Measurements from ENCODE around the gene CSNK1D.
A peak's percentile ranks its signal among the peaks of the same experiment; 100 is the strongest.

Gene CSNK1D

DNA sequence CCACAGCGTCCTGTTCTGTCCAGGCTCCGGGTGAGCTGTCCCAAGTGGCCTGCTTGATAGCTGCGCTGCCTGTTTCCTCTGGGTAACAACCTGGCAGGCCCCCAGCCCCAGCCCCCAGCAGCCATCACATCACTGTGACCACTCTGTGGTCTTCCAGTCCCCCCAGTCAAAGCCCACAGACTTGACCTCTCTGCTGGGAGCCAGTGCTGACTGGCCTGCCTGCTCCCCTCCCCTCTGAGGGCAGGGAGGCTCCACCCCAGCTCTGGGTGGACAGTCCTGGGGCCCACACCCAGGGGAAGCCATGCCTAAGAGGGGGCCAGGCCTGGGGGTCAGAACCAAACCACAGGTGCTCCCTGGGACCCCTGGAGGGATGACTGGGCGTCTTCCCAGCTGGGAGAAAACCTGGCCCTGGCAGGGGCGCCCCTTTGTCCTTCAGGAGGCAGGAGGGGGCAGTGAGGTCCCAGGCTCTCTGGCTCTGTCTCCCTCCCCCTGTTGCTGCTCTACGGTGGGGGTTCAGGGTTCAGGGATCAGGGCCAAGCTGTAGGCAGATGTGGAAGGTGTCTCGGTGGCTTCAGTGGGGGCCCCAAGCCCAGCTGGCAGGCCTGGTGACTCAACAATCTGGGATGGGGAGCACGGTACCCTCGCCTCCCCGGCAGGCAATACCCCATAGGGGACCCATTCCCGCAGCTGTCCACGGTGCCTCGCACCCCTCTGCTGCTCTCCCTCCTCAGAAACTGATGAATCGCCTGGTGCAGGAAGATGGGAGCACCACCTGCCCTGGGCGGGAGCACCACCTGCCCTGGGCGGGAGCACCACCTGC is 46.5 kb downstream of the CSNK1D start:
- DNase-seq = no peak

DNA sequence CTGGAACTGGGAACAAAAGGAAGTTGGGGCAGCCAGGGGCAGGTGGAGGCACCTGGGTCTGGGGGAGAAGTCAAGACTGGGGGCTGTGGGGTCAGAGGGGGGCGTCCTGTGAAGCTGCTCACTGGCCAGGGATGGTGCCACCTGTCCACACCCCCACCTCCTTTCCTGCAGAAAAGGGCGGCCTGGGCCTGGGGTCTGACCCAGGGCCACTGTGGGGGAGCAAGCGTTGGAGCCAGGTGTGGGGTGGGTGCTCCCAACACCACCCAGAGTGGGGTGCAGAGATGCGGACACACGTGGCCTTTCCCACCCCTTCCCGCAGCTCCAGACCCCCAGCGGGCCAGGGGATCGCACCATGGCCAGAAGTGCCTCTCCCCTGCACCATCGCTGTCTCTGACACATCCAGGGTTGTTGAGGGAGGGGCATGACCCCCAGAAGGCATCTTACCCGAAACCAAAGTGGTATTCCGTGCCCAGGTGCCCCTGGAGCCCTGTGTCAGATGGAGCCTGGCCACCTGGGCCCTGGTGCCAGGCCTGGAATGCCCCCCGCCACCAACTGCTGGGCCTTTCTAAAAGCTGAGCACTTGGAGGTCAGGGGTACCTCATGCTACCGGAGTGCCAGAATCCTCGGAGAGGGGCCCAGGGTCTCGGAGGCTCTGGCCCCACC is 47.2 kb downstream of the CSNK1D start:
- no peak for DNase-seq

DNA sequence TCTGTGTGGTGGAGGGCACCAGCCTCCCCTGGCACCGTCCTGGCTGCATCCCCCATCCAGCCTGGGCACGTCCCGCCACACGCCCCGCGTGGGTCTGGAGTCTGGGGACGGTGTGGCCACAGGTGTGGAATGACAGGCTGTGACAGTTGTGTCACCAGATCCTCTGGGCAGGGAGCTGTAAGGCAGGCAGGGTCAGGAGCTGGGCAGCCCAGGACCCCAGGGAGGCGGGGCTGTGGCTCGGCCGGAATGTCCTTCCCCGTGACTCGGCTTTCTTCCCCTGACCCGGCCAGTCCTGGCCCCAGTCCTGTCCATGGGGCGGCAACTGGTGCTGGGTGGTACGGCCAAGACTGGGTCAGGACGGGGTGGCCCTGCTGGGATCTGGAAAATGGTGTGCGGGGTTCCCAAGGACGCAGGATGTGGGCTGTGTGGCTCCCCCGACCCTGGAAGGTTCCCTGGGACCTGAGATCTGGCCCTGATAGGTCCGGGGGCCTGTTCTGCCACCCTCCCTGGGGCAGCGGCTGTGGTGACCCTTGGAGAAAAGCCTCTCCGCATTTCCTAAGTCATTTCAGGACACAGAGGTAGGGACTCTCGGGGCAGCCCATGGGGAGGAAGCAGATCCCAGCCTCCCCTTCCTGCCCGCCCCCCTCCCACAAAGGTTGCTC is 48.0 kb downstream of the CSNK1D start:
- DNase-seq = no peak

DNA sequence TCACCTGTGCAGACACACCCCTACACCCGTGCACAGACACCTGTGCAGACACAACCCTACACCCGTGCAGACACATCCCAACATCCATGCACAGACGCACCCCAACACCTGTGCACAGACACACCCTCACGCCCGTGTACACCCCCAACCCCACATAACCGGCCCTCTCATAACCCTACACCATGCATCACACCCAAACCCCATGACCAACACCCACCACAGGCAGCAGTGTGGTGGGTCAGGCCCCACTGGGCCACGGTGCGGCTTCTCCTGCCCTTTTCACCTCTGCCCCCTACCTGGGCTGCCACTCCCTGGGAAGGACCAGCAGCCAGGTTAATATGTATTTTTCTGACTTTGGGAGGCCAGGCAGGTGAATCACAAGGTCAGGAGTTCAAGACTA is 48.8 kb downstream of the CSNK1D start:
- no peak for DNase-seq

DNA sequence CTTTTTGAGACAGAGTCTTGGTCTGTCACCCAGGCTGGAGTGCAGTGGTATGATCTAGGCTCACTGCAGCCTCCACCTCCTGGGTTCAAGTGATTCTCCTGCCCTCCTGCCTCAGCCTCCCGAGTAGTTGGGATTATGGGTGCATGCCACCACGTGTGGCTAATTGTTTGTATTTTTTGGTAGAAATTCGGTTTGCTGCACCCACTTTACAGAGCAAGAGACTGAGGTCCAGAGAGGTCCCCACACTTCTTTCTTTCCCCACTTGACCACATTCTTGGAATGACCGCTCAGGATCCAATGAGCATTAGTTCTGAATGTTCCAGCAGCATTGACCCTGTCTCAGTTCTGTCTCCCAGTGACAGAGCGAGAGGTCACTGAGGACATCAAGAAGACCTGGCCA is 50.0 kb downstream of the CSNK1D start:
- no peak for DNase-seq

DNA sequence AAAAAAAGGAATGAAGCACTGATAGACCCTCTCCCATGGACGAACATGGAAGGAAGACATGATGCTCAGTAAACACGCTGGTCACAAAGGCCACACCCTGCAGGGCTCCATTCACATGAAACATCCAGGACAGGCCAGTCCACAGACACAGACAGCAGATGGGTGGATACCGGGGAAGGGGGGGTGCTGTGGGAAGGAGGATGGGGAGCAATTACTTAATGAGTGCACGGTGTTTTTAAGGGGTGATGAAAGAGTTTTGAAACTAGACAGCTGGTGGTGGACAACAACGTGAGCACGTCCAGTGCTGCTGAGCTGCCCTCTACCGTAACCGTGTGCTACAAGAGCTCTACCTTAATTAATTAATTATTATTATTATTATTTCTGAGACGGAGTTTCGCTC is 50.7 kb downstream of the CSNK1D start:
- DNase-seq = no peak

DNA sequence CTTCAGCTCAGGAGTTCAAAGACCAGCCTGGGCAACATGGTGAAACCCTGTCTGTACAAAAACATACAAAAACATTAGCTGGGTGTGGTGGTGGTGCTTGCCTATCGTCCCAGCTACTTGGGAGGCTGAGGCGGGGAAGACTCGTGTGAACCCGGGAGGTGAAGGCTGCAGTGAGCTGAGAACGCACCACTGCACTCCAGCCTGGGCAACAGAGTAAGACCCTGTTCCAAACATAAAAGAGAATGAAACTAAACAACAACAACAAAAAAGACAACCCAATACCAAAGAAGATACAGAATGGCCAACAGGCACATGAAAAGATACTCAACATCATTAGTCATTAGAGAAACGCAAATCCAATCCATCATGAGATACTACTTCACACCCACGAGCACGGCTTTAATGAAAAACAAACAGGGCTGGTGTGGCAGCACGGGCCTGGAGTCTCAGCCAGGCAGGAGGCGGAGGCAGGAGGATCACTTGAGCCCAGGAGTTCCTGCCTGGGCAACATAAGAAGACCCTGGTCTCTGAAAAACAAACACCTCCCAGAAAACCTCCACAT is 52.1 kb downstream of the CSNK1D start:
- DNase-seq = no peak

DNA sequence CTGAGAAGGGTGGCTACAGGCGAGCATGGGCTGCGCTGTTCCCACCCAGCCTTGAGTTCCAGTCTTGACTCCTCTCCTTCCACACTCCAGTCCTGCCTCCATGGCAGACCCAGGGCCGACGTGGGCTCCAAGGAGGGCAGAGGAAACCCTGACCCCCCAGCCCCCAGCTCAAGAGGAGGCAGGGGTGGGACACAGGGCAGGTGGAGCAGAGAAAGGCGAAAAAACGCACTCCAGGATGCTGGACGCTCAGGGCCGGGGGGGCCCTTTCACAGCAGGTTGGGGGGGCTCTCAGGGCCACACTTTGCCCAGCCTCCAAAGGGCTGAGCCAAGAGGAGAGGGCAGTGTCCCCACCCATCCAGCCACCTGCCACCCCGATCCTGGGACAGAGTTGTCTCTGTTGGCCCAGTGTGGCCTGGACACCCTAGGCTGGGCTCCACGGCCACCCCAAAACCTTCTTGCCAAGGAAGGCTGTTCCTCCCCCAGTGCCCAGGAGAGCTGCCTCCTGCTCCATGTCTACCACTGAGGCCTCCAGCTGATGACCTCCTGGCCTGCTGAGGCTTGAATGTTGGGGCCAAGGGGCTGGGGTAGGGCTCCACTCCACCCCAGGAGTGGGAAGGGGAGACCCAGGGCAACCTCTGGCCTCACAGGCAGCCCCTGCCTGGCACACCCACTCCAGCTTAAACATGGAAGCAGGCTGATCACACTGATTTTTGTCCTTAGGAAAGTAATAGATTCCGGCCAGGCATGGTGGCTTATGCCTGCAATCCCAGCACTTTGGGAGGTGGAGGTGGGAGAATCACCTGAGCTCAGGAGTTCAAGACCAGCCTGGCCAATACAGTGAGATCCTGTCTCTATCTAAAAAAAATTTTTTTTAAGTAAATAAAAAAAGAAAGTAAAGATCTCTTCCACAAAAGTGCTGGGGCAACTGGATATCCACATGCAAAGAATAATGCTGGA is 53.5 kb downstream of the CSNK1D start:
- DNase-seq = no peak

DNA sequence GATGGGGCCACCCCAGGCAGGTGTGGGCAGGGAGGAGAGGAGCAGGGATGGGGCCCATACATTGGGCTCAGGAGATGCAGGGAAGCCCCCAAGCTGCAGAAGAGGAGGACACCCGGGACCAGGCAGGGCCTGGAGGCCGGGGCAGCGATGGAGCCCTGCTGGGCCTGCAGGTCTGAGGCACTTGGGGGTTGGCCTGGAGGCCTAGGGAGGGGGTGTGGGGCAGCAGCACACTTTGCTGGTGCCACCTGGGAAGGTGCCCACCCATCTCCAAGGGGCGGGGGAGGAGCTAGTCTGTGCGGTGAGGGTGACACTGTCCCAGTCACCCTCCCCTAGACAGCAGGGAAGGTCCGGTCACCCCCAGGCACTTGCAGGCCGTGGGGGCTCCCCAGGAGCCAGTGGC is 54.4 kb downstream of the CSNK1D start:
- DNase-seq = no peak

DNA sequence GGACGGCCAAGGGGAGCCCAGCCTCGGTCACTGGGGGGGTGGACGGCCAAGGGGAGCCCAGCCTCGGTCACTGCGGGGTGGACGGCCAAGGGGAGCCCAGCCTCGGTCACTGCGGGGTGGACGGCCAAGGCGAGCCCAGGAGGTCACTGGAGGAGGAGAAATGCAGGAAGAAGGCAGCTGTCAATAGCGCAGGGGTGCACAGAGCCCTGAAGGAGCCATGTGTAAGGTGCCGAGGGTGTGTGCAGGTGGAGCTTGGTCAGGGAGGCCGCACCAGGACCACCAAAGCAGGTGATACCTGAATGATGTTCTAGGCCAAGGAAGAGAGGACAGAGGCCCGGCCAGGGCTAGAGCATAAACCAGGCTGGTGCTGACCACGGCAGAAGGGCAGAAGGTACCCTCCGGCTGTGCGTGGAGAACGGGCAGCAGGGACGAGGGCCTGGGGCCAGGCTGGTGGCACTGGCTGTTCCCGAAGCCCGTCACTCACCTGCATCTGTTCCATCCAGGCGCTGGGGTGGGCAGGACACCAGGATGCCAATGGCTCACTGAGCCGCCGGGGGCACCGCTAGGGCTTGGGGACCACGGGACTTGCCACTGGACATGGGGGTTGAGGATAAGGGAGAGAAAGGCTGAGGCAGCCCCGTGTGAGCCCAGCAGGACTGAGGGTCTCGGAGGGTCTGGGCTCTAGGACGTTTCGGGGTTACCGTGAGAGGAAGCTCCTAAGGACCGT is 55.0 kb downstream of the CSNK1D start:
- no peak for DNase-seq

DNA sequence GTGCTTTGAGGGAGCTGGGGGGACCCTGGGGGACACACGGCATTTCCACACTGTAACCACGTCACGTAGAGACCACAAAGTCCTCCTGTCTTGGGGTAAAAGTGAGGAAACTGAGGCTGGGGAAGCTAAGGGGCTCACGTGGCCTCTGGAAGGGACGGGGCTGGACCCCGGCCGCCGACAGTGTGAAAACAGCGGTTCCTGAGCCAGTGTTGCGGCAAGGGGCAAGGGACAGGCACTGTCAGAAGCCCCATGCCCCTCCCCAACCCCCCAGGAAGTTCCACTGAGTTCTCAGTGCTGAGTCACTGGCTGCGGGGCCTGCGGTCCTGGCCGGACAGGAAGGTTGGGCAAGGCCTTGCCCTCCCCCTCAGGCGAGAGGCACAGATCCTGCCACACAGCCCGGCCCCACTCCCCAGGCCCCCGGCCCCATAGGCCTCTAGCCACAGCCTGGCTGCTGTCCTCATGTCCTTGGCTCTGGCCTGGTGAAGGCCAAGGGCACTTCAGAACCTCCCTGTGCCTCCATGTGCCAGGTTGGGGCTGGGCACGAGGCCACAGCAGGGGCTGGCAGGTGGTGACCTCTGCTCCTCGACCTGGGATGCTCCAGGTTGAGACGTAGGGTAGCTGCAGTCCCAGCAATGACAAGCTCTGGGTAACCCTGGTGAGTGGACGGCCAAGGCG is 55.8 kb downstream of the CSNK1D start:
- peak; percentile 88 for DNase-seq

DNA sequence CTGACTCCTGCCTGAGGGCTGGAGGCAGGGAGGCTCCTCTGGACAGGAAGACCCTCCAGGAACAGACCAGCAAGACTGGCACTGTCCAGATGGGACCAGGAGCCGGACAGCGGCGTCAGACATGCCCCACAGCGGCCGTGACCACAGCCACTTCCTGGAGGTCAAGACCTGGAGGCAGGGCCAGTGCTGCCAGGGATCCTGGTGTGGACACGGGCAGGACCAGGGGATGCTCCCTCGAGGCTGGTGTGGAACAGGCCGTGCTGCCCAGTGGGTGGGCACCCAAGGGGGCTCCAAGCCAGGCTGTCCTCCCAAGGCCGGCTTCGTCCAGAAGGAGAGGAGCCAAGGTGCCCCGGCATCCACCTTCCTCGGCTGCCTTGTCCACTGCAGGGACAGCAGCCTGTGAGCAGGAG is 56.4 kb downstream of the CSNK1D start:
- DNase-seq = peak; percentile 37

DNA sequence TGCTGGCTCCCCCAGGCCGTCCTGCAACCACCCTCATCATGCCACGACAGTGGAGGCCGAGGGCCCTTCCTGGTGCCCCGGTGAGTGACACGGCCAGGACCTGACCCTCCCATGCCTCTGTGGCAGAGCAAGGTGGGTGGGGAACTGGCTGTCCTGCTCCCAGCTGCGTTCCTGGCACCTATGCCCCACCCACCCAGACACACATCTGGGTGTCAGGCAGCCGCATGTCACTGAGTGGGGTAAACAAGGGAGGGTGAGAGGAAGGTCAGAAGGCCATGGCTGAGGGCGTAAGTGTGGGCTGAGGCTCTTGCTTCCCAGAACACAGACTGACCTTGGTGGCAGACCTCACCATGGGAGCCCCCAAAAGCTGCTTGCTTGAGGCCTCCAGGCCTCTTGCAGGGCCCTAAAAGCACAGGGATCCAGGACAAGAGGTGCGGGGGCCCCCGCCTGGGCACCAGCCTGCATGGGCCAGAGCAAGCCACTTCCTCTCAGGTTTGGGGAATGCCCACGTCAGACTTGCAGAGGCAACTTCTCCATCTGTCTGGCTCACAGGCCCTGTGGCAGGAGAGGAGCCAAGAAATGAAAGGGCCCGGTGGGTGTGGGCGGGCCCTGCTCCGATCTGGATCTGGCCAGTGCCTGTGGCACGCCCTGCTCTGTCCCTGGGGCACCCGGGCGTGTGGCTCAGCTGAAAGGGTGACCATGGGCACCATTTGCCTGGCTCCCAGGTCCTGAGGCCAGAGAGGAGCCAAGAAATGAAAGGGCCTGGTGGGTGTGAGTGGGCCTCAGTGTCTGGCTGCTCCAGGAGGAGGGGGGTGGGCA is 57.0 kb downstream of the CSNK1D start:
- peak; percentile 98 for DNase-seq

DNA sequence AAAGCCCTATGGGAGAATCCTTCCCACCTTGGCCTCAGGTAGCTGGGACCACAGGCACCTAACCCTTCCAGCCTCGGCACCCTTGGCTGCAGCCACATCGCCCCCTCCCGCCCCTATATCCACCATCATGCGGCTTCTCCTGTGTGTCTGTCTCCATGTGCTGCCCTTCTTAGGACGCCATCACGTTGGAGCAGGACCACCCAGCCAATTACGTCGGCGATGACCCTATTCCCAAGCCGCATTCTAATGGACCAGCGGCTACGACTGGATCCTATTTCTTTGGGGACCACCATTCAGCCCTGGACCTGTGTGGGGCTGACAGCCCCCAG is 57.6 kb downstream of the CSNK1D start:
- no peak for DNase-seq

DNA sequence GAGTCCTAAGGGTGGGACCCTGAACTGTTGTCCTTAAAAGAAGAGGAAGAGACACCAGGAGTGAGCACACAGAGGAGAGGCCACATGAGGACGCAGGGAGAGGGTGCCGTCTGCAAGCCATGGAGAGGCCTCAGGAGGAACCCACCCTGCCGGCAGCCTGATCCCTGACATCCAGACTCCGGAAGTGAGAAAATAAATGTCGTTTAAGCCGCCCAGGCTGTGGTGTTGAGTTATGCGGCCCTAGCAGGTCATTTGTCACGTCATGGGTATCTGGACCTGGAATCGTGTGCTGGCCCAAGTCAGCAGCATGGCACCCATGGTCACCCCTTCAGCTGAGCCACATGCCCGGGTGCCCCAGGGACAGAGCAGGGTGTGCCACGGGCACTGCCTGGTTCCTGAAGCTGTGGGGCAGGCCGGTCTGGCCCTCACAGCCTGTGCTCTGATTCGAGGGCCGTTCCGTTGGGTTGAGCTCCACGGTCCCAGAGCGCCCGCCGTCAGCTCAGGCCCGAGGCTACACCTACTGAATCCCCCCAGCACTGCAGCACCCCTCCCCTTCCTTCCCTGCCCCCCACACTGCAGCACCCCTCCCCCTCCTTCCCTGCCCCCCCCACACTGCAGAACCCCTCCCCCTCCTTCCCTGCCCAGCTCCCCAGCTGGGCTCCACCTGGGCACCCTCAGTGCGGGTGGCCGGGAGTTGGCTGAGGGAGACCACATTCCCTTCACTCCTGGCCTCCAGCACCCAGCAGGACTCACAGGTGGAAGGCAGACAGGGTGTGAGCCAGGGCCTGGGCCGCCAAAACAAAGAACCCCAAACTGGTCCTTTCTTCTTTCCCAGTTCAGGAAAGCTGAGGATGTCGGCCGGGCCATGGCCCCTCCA is 58.2 kb downstream of the CSNK1D start:
- DNase-seq = peak; percentile 64

DNA sequence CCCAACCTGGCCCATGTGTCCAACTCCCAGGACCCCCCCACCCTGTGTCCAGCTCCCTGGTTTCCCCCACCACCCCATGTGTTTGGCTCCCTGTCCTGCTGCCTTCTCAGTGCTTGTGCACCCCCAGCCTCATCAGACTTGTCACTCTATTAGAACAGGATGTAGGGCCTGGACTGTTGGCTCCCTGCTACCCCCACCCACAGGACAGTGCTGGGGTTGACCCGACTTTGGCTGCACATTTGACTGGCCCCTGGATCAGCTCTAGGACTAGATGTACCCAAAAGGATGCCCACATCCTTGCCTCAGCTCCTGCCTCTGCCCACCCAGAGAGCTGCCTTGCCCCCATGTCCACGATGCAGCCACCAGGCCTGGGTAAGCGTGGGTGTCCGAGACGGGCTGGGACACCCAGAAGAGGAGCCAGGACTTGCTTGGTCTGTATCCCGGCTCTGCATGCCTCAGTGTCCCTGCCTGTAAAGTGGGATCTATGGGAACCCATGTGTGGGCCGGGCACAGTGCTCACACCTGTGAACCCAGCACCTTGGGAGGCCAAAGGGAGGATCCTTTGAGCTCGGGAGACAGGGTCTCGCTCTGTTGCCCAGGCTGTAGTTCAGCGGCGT is 59.4 kb downstream of the CSNK1D start:
- no peak for DNase-seq

DNA sequence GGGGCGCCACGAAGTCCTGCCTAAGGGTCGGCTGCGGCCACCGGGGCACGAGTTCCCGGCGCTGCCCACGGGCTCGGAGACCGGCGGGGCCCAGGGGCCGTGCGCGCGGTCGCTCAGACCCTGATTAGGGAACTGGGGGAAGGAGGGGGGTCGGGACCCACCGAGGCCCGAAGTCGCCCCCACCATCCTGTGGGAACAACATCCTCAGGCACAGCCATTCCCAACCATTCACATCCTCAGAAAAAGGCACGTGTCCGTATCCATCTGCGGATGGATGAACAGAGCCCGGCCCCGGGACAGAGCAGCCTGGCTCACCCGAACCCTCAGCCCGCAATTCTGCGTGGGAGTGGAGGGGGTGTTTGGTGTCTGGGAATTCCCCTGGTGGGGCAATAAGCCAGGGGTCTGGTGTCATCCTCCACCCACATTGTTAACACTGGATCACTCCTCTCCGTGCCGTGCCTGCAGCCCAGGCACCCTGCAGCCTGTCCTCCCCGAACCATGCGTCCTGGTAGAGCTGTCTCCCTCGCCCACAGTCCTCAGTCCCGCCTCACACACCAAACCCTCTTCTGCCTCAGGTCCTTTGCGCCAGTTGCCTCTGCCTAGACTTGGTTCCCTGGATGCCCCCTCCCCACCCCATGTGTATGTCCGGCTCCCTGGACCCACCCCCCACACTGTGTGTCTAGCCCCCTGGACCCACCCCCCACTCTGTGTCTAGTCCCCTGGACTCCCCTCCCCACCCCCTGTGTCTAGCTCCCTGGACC is 60.1 kb downstream of the CSNK1D start:
- DNase-seq = peak; percentile 96
